ENCODE data around the gene ODAD2.

GRCh38 chr10:27805180-27805579 lies 193.7 kb downstream of the ODAD2 start:
- TF ChIP-seq, protein P1, sequence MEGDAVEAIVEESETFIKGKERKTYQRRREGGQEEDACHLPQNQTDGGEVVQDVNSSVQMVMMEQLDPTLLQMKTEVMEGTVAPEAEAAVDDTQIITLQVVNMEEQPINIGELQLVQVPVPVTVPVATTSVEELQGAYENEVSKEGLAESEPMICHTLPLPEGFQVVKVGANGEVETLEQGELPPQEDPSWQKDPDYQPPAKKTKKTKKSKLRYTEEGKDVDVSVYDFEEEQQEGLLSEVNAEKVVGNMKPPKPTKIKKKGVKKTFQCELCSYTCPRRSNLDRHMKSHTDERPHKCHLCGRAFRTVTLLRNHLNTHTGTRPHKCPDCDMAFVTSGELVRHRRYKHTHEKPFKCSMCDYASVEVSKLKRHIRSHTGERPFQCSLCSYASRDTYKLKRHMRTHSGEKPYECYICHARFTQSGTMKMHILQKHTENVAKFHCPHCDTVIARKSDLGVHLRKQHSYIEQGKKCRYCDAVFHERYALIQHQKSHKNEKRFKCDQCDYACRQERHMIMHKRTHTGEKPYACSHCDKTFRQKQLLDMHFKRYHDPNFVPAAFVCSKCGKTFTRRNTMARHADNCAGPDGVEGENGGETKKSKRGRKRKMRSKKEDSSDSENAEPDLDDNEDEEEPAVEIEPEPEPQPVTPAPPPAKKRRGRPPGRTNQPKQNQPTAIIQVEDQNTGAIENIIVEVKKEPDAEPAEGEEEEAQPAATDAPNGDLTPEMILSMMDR (conservative IDR thresholded peaks at IDR 0.05): no peak
- no peak for TF ChIP-seq EZH2 (IDR thresholded peaks at IDR 0.05; ENCODE audit: low read depth)
